HFF-Myc (cell line): ENCODE results near the gene HERC6.
A peak's percentile ranks its signal among the peaks of the same experiment; 100 is the strongest.
"Not testable (repeated sequence)": the region's sequence is repeated elsewhere in the genome, so short reads cannot be mapped to it uniquely, and the experiment has no call there.

Source experiments
- DNase-seq: peaks from one replicate; pipeline ENCODE4 v3.0.0-alpha.2; 2011; ENCODE audit warnings: low read depth; ENCODE audit errors: extremely low read depth
- H3K4me3 ChIP-seq: replicated peaks from 2 replicates; pipeline ENCODE4 v1.5.1; 2011; ENCODE audit warnings: low read depth, mild to moderate bottlenecking, control low read depth, low read length
- TF ChIP-seq, protein P1 (sequence below): IDR thresholded peaks from 2 replicates; pipeline ENCODE4 v1.5.1; 2012; ENCODE audit warnings: mild to moderate bottlenecking, low read depth, low read length, control low read depth; ENCODE audit errors: missing control alignments

Gene HERC6

DNA sequence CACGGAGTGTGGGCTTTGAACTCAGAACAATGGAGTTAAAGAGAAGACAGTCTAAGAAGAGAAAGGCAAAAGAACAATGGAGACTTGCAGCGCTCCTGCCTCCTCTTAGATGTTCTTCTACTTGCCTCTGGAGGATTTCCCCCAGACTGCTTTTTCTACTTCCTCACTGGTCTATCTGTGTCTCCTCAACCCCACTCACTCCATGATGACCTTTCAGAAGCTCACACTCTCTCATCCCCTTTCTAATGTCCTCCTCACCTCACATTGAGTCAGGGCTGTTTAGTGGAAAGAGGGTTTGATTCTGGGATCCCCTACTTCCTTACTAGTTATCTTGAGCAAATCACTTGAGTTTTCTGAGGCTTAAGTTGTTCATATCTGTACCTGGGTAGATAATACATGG, 12.2 kb upstream of the HERC6 start:
- DNase-seq = no peak
- TF ChIP-seq, protein P1, sequence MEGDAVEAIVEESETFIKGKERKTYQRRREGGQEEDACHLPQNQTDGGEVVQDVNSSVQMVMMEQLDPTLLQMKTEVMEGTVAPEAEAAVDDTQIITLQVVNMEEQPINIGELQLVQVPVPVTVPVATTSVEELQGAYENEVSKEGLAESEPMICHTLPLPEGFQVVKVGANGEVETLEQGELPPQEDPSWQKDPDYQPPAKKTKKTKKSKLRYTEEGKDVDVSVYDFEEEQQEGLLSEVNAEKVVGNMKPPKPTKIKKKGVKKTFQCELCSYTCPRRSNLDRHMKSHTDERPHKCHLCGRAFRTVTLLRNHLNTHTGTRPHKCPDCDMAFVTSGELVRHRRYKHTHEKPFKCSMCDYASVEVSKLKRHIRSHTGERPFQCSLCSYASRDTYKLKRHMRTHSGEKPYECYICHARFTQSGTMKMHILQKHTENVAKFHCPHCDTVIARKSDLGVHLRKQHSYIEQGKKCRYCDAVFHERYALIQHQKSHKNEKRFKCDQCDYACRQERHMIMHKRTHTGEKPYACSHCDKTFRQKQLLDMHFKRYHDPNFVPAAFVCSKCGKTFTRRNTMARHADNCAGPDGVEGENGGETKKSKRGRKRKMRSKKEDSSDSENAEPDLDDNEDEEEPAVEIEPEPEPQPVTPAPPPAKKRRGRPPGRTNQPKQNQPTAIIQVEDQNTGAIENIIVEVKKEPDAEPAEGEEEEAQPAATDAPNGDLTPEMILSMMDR = no peak
- no peak overlapping the region for H3K4me3 ChIP-seq

DNA sequence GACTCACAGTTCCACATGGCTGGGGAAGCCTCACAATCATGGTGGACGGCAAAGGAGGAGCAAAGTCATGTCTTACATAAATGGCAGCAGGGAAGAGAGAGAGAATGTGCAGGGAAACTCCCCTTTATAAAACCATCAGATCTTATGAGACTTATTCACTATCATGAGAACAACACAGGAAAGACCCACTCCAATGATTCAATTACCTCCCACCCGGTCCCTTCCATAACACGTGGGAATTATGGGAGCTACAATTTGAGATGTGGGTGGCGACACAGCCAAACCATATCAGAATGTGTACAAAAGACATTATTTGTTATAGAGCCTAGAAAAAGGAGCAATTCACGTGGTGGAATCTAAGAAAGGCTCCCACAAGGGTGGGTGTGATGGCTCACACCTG, 10.8 kb upstream of the HERC6 start:
- TF ChIP-seq, protein P1 = no peak
- H3K4me3 ChIP-seq = no peak overlapping the region
- DNase-seq = no peak

DNA sequence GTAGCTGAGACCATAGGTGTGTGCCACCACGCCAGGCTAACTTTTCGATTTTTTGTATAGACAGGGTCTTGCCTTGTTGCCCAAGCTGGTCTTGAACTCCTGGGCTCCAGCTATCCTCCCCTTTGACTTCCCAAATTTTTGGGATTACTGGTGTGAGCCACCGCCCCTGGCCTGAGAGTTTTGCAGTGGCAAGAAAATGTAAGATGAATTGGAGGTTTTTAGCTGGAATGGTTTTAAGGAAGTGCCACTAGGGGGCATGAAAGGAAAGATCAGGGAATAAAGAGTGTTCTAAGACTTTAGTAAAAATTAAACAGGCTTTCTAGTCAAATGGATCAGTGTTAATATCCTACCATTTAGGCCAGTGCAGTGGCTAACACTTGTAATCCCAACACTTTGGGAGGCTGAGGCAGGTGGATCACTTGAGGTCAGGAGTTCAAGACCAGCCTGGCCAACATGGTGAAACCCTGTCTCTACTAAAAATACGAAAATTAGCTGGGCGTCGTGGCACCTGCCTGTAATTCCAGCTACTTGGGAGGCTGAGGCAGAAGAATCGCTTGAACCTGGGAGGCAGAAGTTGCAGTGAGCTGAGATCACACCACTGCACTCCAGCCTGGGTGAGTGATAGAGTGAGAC, 9.4 kb upstream of the HERC6 start:
- not testable (repeated sequence) for H3K4me3 ChIP-seq
- TF ChIP-seq, protein P1 = peak; percentile 55
- peak; percentile 10 for DNase-seq

DNA sequence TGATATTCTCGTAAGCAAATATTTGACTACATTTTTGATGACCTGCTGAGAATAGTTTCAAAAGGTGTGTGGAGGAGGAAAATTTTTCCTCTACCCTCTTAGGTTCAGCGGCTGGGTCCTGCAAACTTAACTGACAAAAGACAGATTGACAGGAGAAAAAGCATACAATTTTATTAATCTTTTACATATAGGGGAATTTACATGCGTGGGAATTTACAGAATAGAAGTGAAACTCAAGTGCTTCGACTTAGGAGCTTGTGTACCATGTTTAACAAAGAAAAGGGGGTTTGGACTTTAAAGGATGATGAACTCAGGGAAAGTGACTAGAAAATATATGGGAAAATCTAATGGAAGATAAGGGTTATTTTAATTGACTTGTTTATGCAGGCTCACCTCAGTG, 2.5 kb downstream of the HERC6 start:
- H3K4me3 ChIP-seq = no peak overlapping the region

DNA sequence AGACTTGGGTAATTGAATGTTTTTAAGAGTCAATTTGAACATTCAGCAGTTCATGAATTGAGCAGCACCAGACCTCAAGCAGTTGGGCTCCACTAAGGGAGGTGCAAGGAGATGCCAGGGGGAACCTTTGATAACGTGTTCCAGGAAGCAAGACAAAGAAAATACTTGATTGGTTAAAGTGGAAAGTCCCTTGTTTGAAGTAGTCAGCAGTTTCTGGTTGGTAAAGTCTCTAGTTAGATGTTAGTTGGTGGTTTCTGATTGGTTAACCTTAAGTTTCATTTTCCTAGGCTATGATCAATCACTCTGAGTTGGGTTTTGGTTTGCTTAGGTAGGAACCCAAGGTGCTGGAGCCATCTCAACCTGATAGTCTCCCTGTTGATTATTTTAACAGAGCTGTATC, 4.0 kb downstream of the HERC6 start:
- TF ChIP-seq, protein P1 = no peak
- no peak for DNase-seq
- H3K4me3 ChIP-seq = no peak overlapping the region

More for the DNA sequence above, 2.5 kb downstream of the HERC6 start:
- TF ChIP-seq, protein P1 = no peak
- no peak for DNase-seq

DNA sequence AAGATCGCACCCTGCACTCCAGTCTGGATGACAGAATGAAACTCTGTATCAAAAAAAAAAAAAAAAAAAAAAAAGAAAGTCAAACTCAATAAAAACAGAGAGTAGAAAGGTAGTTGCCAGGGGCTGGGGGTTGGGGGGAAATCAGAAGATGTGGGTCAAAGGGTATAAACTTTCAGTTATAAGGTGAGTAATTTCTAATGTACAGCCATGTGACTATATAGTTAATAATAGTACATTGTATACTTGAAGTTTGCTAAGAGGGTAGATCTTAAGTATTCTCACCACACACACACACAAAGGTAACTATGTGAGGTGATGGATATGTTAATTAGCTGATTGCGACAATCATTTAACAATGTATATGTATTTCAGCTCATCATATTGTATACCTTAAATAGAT, 11.5 kb downstream of the HERC6 start:
- TF ChIP-seq, protein P1 = no peak
- no peak for DNase-seq
- H3K4me3 ChIP-seq = no peak overlapping the region

DNA sequence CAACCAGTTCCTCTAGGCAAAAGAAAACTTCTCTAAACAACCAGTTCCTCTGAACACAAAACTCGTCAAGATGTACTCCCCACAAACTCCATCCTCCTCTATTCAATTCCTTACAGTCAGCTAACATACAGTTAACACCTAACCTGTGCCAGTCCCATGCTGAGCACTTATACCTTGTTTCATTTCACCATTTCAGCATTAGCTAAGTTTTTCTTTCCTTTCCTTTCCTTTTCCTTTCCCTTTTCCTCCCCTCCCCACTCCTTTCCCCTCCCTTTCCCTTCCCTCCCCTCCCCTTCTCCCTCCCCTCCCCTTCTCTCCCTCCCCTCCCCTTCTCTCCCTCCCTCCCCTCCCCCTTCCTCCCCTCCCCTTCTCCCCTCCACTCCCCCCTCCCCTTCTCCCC, 13.1 kb downstream of the HERC6 start:
- DNase-seq = no peak
- H3K4me3 ChIP-seq = no peak overlapping the region
- TF ChIP-seq, protein P1 = no peak
